ENCODE measurements around the gene CRTAC1. TPM values are rescaled to one million over a fixed set of nuclear protein-coding genes. Genes with fewer than 3 reads are reported as not detected.

CRTAC1 gene
- total and polyA plus RNA-seq, 4 donors, result 0.14 to 0.33 (median 0.26) TPM

GRCh38 chr10:98001736-98002135 is 28.7 kb downstream of the CRTAC1 start:
- H3K4me1 ChIP-seq (ENCODE audit: control insufficient read depth in 4 of 4, insufficient read depth in 4 of 4, low read length in 3 of 4), result no peaks in the 10 kb centered on the region
- H3K36me3 ChIP-seq (ENCODE audit: control insufficient read depth in 4 of 4, insufficient read depth in 3 of 4, low read depth in 1 of 4, low read length in 3 of 4), result no peaks in the 10 kb centered on the region
- 79% methylated on average over 9 of the region's 9 CpGs for WGBS
- H3K27ac ChIP-seq (ENCODE audit: low read depth in 1 of 2, low read length in 2 of 2), result no peak overlapping the region
- H3K9ac ChIP-seq (ENCODE audit: low read depth in 1 of 2, low read length in 2 of 2), result no peak overlapping the region
- TF ChIP-seq FOXA1 (IDR thresholded peaks at IDR 0.05) (no peak), NR2F2 (IDR thresholded peaks at IDR 0.05) (no peak), RXRA (IDR thresholded peaks at IDR 0.05) (no peak), HNF4G (IDR thresholded peaks at IDR 0.05) (no peak), FOXA2 (IDR thresholded peaks at IDR 0.05) (no peak), ATF3 (IDR thresholded peaks at IDR 0.05) (no peak), GABPA (IDR thresholded peaks at IDR 0.05 in 1 of 2, conservative IDR thresholded peaks at IDR 0.05 in 1 of 2) (no peak), JUND (IDR thresholded peaks at IDR 0.05) (no peak)
- H3K9me3 ChIP-seq (ENCODE audit: control insufficient read depth in 4 of 4, low read length in 3 of 4), result no peaks in the 10 kb centered on the region
- no peak overlapping the region for H3K4me3 ChIP-seq (ENCODE audit: low read depth in 1 of 3, low read length in 3 of 3)
- DNase-seq (ENCODE audit: low spot score), result no peak
- peaks cover 0 to 6% (median 0%) of the 10 kb centered on the region in 4 donors for H3K27me3 ChIP-seq (ENCODE audit: control insufficient read depth in 4 of 4, insufficient read depth in 4 of 4, low read length in 3 of 4)

GRCh38 chr10:98000346-98000745 is 30.1 kb downstream of the CRTAC1 start:
- H3K27me3 ChIP-seq (ENCODE audit: control insufficient read depth in 4 of 4, insufficient read depth in 4 of 4, low read length in 3 of 4), result peaks cover 0 to 2% (median 0%) of the 10 kb centered on the region in 4 donors
- no peak for DNase-seq (ENCODE audit: low spot score)
- no peaks in the 10 kb centered on the region for H3K9me3 ChIP-seq (ENCODE audit: control insufficient read depth in 4 of 4, low read length in 3 of 4)
- no peak overlapping the region for H3K27ac ChIP-seq (ENCODE audit: low read depth in 1 of 2, low read length in 2 of 2)
- TF ChIP-seq REST (IDR thresholded peaks at IDR 0.05) (no peak), ATF3 (IDR thresholded peaks at IDR 0.05) (no peak), CTCF (IDR thresholded peaks at IDR 0.05; ENCODE audit: low read depth, low read length, missing input control) (no peak), FOXA2 (IDR thresholded peaks at IDR 0.05) (no peak), RXRA (IDR thresholded peaks at IDR 0.05) (no peak), FOXA1 (IDR thresholded peaks at IDR 0.05) (no peak), JUND (IDR thresholded peaks at IDR 0.05) (no peak), HNF4A (conservative IDR thresholded peaks at IDR 0.05) (no peak), YY1 (IDR thresholded peaks at IDR 0.05) (no peak), RAD21 (IDR thresholded peaks at IDR 0.05) (no peak), NR2F2 (IDR thresholded peaks at IDR 0.05) (no peak), HNF4G (IDR thresholded peaks at IDR 0.05) (no peak), GABPA (IDR thresholded peaks at IDR 0.05 in 1 of 2, conservative IDR thresholded peaks at IDR 0.05 in 1 of 2) (no peak), EGR1 (IDR thresholded peaks at IDR 0.05; ENCODE audit: low read depth in 2 of 2) (no peak)
- no peak overlapping the region for H3K9ac ChIP-seq (ENCODE audit: low read depth in 1 of 2, low read length in 2 of 2)
- H3K36me3 ChIP-seq (ENCODE audit: control insufficient read depth in 4 of 4, insufficient read depth in 3 of 4, low read depth in 1 of 4, low read length in 3 of 4), result no peaks in the 10 kb centered on the region
- no peaks in the 10 kb centered on the region for H3K4me1 ChIP-seq (ENCODE audit: control insufficient read depth in 4 of 4, insufficient read depth in 4 of 4, low read length in 3 of 4)
- 91% methylated on average over 11 of the region's 11 CpGs for WGBS
- H3K4me3 ChIP-seq (ENCODE audit: low read depth in 1 of 3, low read length in 3 of 3), result no peak overlapping the region

Measured in liver (tissue), 9 donors.